ENCODE results near the gene ZSCAN20. TPM values are rescaled to one million over a fixed set of nuclear protein-coding genes. Genes with fewer than 3 reads are reported as not detected.

The ZSCAN20 gene
- total RNA-seq, 4 donors from 2014 or later: 3.7 to 5.7 (median 4.7) TPM

DNA sequence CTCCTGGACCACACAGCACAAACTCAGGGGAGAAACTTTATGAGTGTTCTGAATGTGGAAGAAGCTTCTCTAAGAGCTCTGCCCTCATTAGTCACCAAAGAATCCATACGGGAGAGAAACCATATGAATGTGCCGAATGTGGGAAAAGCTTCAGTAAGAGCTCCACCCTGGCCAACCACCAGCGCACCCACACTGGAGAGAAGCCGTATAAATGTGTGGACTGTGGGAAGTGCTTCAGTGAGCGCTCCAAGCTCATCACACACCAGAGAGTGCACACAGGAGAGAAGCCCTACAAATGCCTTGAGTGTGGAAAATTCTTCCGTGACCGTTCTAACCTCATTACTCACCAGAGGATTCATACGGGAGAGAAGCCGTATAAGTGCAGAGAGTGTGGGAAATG, 22.5 kb downstream of the ZSCAN20 start:
- H3K9me3 ChIP-seq: peaks cover 27 to 40% of the 10 kb centered on the region in 2 donors
- TF ChIP-seq EP300 (IDR thresholded peaks at IDR 0.05; ENCODE audit: low read depth) (no peak), POLR2A (IDR thresholded peaks at IDR 0.05) (no peak), CTCF (IDR thresholded peaks at IDR 0.05) (no peak), POLR2AphosphoS5 (IDR thresholded peaks at IDR 0.05) (no peak)
- DNase-seq: no peak
- no peaks in the 10 kb centered on the region for H3K27me3 ChIP-seq
- intact Hi-C loops (cut with DNase I; ENCODE audit: low total_unique reads) (no loop called here), in situ Hi-C loops (cut with MboI; ENCODE audit: low pct_ligation_motif_present in 1 of 4, low pct_unique_long_range_greater_than_20kb in 1 of 4, low sequenced_read_pairs in 3 of 4) (no loop called here)
- no peak overlapping the region for H3K4me3 ChIP-seq
- no peaks in the 10 kb centered on the region for H3K4me1 ChIP-seq
- no peak overlapping the region for H3K27ac ChIP-seq
- peaks cover 0 to 48% (median 30%) of the 10 kb centered on the region in 4 donors for H3K36me3 ChIP-seq
- 93 to 95% methylated on average over 7 to 9 of the region's 9 CpGs for WGBS, 2 donors (ENCODE audit: low coverage in 1 of 2)

DNA sequence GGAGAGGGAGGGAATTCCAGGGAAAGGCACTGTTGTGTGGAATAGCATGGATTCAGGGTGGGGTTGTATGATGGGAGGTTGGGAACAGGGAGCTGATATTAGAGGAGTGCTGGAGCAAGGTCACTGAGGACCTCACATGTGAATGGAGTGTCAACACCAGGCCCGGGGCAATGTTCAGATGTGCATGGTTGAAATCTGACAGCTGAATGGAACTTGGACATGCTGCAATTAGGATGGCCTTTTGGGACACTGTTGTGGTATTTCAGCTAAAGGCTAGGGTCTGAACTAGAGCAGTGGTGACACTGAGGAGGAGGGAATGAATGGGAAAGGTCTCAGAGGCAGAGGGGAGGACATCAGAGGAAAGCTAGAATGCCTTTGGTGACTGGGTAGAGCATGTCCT, 25.0 kb downstream of the ZSCAN20 start:
- Histone ChIP-seq H3K27me3 (no peaks in the 10 kb centered on the region), H3K4me1 (no peaks in the 10 kb centered on the region), H3K36me3 (peaks cover 0 to 26% (median 20%) of the 10 kb centered on the region in 4 donors), H3K4me3 (no peak overlapping the region), H3K9me3 (peaks cover 27 to 40% of the 10 kb centered on the region in 2 donors), H3K27ac (no peak overlapping the region)
- no peak for DNase-seq
- in situ Hi-C loops (cut with MboI; ENCODE audit: low pct_ligation_motif_present in 1 of 4, low pct_unique_long_range_greater_than_20kb in 1 of 4, low sequenced_read_pairs in 3 of 4): no loop called here
- WGBS, 2 donors (ENCODE audit: low coverage in 1 of 2): 88 to 100% methylated on average over 1 of the region's 1 CpG
- no peak for TF ChIP-seq POLR2A (IDR thresholded peaks at IDR 0.05)
- TF ChIP-seq EP300 (IDR thresholded peaks at IDR 0.05; ENCODE audit: low read depth): no peak
- TF ChIP-seq CTCF (IDR thresholded peaks at IDR 0.05): no peak
- TF ChIP-seq POLR2AphosphoS5 (IDR thresholded peaks at IDR 0.05): no peak
- intact Hi-C loops (cut with DNase I; ENCODE audit: low total_unique reads): no loop called here

DNA sequence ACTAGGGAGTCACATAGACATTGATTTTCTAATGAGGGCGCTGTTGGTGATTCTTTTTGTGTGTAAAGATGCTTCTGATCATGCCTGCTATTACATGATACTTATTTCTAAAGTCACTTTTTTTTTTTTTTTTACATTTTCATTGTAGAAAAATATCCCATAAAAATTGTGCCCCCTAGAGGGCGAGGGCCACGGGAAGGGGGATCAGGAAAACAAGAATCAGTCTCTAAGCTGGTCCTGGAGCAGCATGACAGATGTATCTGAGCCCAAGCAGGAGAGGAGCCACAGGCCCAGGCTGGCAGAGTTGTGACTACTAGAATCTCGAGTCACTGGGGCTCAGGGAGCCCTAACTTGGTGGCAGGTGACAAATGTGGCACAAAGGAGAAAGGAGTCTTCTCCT, 28.1 kb downstream of the ZSCAN20 start:
- intact Hi-C loops (cut with DNase I; ENCODE audit: low total_unique reads): no loop called here
- Histone ChIP-seq H3K36me3 (no peaks in the 10 kb centered on the region), H3K4me1 (no peaks in the 10 kb centered on the region), H3K9me3 (peaks cover 9 to 15% of the 10 kb centered on the region in 2 donors), H3K27me3 (no peaks in the 10 kb centered on the region), H3K27ac (no peak overlapping the region), H3K4me3 (no peak overlapping the region)
- 57 to 100% methylated on average over 1 to 4 of the region's 4 CpGs for WGBS, 2 donors (ENCODE audit: low coverage in 1 of 2)
- no peak for DNase-seq
- in situ Hi-C loops (cut with MboI; ENCODE audit: low pct_ligation_motif_present in 1 of 4, low pct_unique_long_range_greater_than_20kb in 1 of 4, low sequenced_read_pairs in 3 of 4): no loop called here
- no peak for TF ChIP-seq EP300 (IDR thresholded peaks at IDR 0.05; ENCODE audit: low read depth)
- no peak for TF ChIP-seq POLR2A (IDR thresholded peaks at IDR 0.05)
- TF ChIP-seq POLR2AphosphoS5 (IDR thresholded peaks at IDR 0.05): no peak
- TF ChIP-seq CTCF (IDR thresholded peaks at IDR 0.05): no peak

GRCh38 chr1:33501309-33501708, 28.9 kb downstream of the ZSCAN20 start:
- DNase-seq: no peak
- in situ Hi-C loops (cut with MboI; ENCODE audit: low pct_ligation_motif_present in 1 of 4, low pct_unique_long_range_greater_than_20kb in 1 of 4, low sequenced_read_pairs in 3 of 4) (no loop called here), intact Hi-C loops (cut with DNase I; ENCODE audit: low total_unique reads) (no loop called here)
- TF ChIP-seq EP300 (IDR thresholded peaks at IDR 0.05; ENCODE audit: low read depth) (no peak), POLR2A (IDR thresholded peaks at IDR 0.05) (no peak), POLR2AphosphoS5 (IDR thresholded peaks at IDR 0.05) (no peak), CTCF (IDR thresholded peaks at IDR 0.05) (no peak)
- 78 to 86% methylated on average over 2 of the region's 2 CpGs for WGBS, 2 donors (ENCODE audit: low coverage in 1 of 2)
- H3K27ac ChIP-seq: no peak overlapping the region
- peaks cover 3 to 7% of the 10 kb centered on the region in 2 donors for H3K9me3 ChIP-seq
- H3K4me3 ChIP-seq: no peak overlapping the region
- no peaks in the 10 kb centered on the region for H3K27me3 ChIP-seq
- no peaks in the 10 kb centered on the region for H3K4me1 ChIP-seq
- no peaks in the 10 kb centered on the region for H3K36me3 ChIP-seq

All from transverse colon (tissue), 4 donors.